ENCODE measurements around the gene ORM1. TPM values are rescaled to one million over a fixed set of nuclear protein-coding genes. Genes with fewer than 3 reads are reported as not detected.

Gene ORM1
- total and polyA plus RNA-seq, 12 donors = 0.13 to 0.70 (median 0.55) TPM; not detected in 7

DNA sequence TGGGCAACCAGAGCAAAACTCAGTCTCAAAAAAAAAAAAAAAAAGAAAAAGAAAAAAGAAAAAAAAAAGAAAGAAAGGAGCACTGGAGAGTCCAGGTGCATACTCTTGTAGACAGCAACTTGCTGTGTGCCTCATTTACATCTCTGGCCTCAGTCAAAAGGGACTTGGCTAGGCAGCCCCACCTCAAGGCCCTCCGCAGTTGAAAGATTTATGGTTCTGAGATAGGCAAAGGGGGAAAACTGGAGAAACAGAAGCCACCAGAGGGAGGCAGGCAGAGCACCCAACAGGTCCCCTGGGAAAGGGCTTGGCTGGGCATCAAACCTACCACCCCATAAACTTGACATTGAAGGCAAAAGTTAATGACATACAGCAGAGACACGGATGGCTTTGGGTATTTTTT lies 12.8 kb downstream of the ORM1 start:
- WGBS, 2 donors = 83 to 87% methylated on average over 2 of the region's 2 CpGs
- ATAC-seq (no peak), DNase-seq (no peak)
- TF ChIP-seq CTCF (IDR thresholded peaks at IDR 0.05) = no peak
- peaks cover 0 to 62% (median 9%) of the 10 kb centered on the region in 9 donors for H3K36me3 ChIP-seq
- H3K27ac ChIP-seq = no peak overlapping the region
- H3K4me3 ChIP-seq = no peak overlapping the region
- intact Hi-C loops (cut with DNase I) = loop anchor here in 1 of 10 donors (5.0 kb wide), 1 partner anchor 52 kb away; the partner anchor contains the start of gene AKNA
- H3K27me3 ChIP-seq = no peaks in the 10 kb centered on the region
- H3K4me1 ChIP-seq = peaks cover 0 to 7% (median 0%) of the 10 kb centered on the region in 9 donors
- no peaks in the 10 kb centered on the region for H3K9me3 ChIP-seq

DNA sequence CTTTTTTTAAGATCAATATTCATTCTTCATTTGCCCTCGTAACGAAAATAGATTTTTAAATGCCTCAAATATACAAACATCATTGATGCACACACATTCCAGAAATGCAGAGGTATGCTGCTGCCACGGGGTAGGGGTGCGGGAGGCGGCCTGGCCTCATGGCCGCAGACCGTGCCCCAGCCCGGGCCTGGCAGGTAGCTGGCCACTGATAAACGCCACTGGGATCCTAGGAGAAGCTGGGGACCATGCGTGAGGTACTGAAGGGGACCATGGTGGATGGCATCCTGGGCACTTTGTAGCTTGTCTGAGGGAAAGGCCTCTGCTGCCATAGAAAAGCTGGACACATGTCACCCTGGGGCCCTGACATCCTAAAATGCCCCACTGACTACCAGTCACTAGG lies 13.3 kb downstream of the ORM1 start:
- 78 to 84% methylated on average over 10 of the region's 10 CpGs for WGBS, 2 donors
- H3K36me3 ChIP-seq = peaks cover 0 to 67% (median 9%) of the 10 kb centered on the region in 9 donors

DNA sequence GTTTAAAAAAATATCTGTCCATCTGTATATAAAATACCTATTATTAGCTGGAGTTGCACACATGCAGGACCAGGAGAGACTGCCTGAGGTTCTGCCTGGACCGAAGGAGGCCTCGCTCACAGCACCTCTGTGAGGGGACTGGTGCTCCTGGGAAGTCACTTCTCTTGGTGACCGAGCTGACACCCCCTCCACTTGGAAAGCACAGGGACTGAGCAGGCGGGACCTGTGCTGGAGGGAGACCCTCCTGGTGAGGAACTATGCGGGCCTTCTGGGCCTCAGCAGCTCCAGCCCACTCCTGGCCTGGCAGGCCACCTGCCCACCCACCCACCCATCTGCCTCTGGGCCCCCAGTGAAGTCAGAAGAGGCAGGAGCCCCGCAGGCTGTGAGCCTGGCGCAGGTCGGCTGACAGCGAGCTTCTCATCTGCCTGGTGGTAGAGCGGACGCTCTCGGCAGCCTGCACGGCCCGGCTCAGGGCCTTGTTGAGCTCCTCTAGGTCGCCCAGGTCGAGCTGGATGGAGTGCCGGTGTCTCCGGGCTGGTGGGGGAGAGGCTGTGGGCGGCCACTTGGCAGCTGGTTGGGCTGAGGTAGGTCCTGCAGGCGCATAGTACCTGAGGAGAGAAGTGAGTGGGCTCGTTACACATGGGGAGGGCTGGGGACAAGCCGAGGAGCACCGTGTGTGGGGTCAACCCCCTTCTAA lies 13.9 kb downstream of the ORM1 start:
- ATAC-seq (no peak), DNase-seq (no peak)
- no peak overlapping the region for H3K4me3 ChIP-seq
- no peaks in the 10 kb centered on the region for H3K9me3 ChIP-seq
- H3K27me3 ChIP-seq = no peaks in the 10 kb centered on the region
- WGBS, 2 donors = 93 to 94% methylated on average over 22 to 23 of the region's 23 CpGs
- peaks cover 0 to 73% (median 9%) of the 10 kb centered on the region in 9 donors for H3K36me3 ChIP-seq
- H3K27ac ChIP-seq = no peak overlapping the region
- TF ChIP-seq CTCF (IDR thresholded peaks at IDR 0.05) = no peak
- H3K4me1 ChIP-seq = peaks cover 0 to 9% (median 0%) of the 10 kb centered on the region in 9 donors
- intact Hi-C loops (cut with DNase I) = loop anchor here in 1 of 10 donors (5.0 kb wide), 1 partner anchor 50 kb away; the partner anchor contains the start of gene AKNA

More for the DNA sequence above, 13.3 kb downstream of the ORM1 start:
- H3K4me3 ChIP-seq = no peak overlapping the region
- intact Hi-C loops (cut with DNase I) = loop anchor here in 1 of 10 donors (5.0 kb wide), 1 partner anchor 51 kb away; the partner anchor contains the start of gene AKNA
- no peaks in the 10 kb centered on the region for H3K27me3 ChIP-seq
- TF ChIP-seq CTCF (IDR thresholded peaks at IDR 0.05) = no peak
- H3K4me1 ChIP-seq = peaks cover 0 to 9% (median 0%) of the 10 kb centered on the region in 9 donors
- H3K27ac ChIP-seq = no peak overlapping the region
- DNase-seq = no peak
- no peaks in the 10 kb centered on the region for H3K9me3 ChIP-seq
- no peak for ATAC-seq

DNA sequence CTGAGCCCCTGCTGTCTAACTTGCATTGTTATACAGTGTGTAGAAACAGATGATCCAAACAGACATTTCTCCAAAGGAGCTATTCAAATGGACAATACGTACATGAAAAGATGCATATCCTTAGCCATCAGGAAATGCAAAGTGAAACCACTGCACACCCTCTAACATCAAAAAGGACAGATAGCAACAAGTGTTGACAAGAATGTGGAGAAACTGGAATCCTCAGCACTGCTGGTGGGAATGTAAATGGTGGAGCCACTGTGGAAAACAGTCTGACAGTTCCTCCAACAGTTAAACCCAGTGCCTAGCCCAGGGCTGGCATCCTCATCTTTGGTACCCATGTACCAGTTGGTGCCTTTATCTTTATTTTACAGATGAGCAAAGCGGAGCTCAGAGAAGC lies 15.3 kb downstream of the ORM1 start:
- intact Hi-C loops (cut with DNase I) = loop anchor here in 1 of 10 donors (5.0 kb wide), 1 partner anchor 49 kb away; the partner anchor contains the start of gene AKNA
- no peak for TF ChIP-seq CTCF (IDR thresholded peaks at IDR 0.05)
- Histone ChIP-seq H3K36me3 (peaks cover 0 to 87% (median 14%) of the 10 kb centered on the region in 9 donors), H3K27me3 (no peaks in the 10 kb centered on the region), H3K27ac (no peak overlapping the region), H3K4me1 (peaks cover 0 to 9% (median 0%) of the 10 kb centered on the region in 9 donors), H3K4me3 (no peak overlapping the region), H3K9me3 (no peaks in the 10 kb centered on the region)
- DNase-seq = no peak
- WGBS, 2 donors = 90 to 94% methylated on average over 2 of the region's 2 CpGs
- no peak for ATAC-seq

Measured in heart right ventricle (tissue), 16 donors.